Naive thymus-derived CD4-positive, alpha-beta T cell (primary cell): ENCODE results near the gene MYO1H. TPM values are rescaled to one million over a fixed set of nuclear protein-coding genes. Genes with fewer than 3 reads are reported as not detected.

Source experiments
- ATAC-seq: fragments of 150-1000 bp; cut with Tn5 transposase; 2 replicates; pipeline ENCODE4 v1.10.0; 2021; ENCODE audit warnings: mild to moderate bottlenecking, moderate library complexity
- CTCF ChIA-PET: fragments of 350-600 bp; sonication (Branson Sonifier 250); formaldehyde crosslinking; loops from one replicate; lab custom pipeline; 2021; ENCODE audit warnings: antibody characterized with exemption; lab: Charles Lee
- POLR2A ChIA-PET: fragments of 350-600 bp; sonication (Branson Sonifier 250); formaldehyde crosslinking; loops from one replicate; lab custom pipeline; 2021; ENCODE audit warnings: antibody characterized with exemption, inconsistent platforms; lab: Charles Lee
- DNase-seq, 9 donors: peaks; one replicate each; pipeline versions ENCODE4 v3.0.0 to v3.0.0-alpha.2; 2020 to 2022; ENCODE audit warnings: mixed read lengths in 1 of 9
- H3K27ac ChIP-seq: one replicate; pipeline ENCODE4 v1.7.0; 2013; ENCODE audit warnings: mild to moderate bottlenecking, low read depth, low read length, moderate library complexity
- H3K27me3 ChIP-seq, 2 donors: one replicate each; pipeline ENCODE4 v1.7.0; 2013; ENCODE audit warnings: low read length in 2 of 2, mild to moderate bottlenecking in 2 of 2, moderate library complexity in 2 of 2; ENCODE audit not compliant: control insufficient read depth in 2 of 2, insufficient read depth in 2 of 2
- H3K36me3 ChIP-seq, 3 experiments: 1 replicate in 2 of 3; 2 replicates in 1 of 3; pipeline ENCODE4 v1.7.0; 2013; ENCODE audit warnings: low read length in 3 of 3, mild to moderate bottlenecking in 3 of 3, moderate library complexity in 1 of 3; ENCODE audit not compliant: insufficient read depth in 3 of 3, control insufficient read depth in 2 of 3
- H3K4me1 ChIP-seq, 2 donors: one replicate each; pipeline ENCODE4 v1.7.0; 2013; ENCODE audit warnings: low read length in 2 of 2, mild to moderate bottlenecking in 2 of 2, moderate library complexity in 1 of 2; ENCODE audit not compliant: control insufficient read depth in 2 of 2, insufficient read depth in 2 of 2
- H3K4me3 ChIP-seq: 2 replicates; pipeline ENCODE4 v1.7.0; 2013; ENCODE audit warnings: mild to moderate bottlenecking, low read length
- H3K9me3 ChIP-seq, 3 experiments: 1 replicate in 2 of 3; 2 replicates in 1 of 3; pipeline ENCODE4 v1.7.0; 2013; ENCODE audit warnings: low read length in 3 of 3; ENCODE audit not compliant: control insufficient read depth in 2 of 3
- H3K27ac Mint-ChIP-seq, 9 donors: one replicate each; pipeline ENCODE4 v1.8.0; 2020 to 2022; ENCODE audit warnings: mixed read lengths in 9 of 9, mild to moderate bottlenecking in 8 of 9, moderate library complexity in 5 of 9, inconsistent platforms in 2 of 9
- H3K27me3 Mint-ChIP-seq, 5 donors: one replicate each; pipeline ENCODE4 v1.8.0; 2021 to 2022; ENCODE audit warnings: mixed read lengths in 5 of 5, mild to moderate bottlenecking in 1 of 5
- H3K36me3 Mint-ChIP-seq, 5 donors: one replicate each; pipeline ENCODE4 v1.8.0; 2020 to 2022; ENCODE audit warnings: mixed read lengths in 5 of 5, mild to moderate bottlenecking in 3 of 5, inconsistent platforms in 1 of 5
- H3K4me1 Mint-ChIP-seq, 7 donors: one replicate each; pipeline ENCODE4 v1.8.0; 2020 to 2022; ENCODE audit warnings: mixed read lengths in 7 of 7, mild to moderate bottlenecking in 3 of 7, inconsistent platforms in 1 of 7
- H3K4me3 Mint-ChIP-seq, 10 donors: one replicate each; pipeline ENCODE4 v1.8.0; 2020 to 2022; ENCODE audit warnings: mild to moderate bottlenecking in 10 of 10, mixed read lengths in 10 of 10, moderate library complexity in 6 of 10, inconsistent platforms in 2 of 10
- H3K9me3 Mint-ChIP-seq, 11 donors: one replicate each; pipeline ENCODE4 v1.8.0; 2020 to 2022; ENCODE audit warnings: mixed read lengths in 11 of 11, mild to moderate bottlenecking in 4 of 11, inconsistent platforms in 1 of 11, moderate library complexity in 1 of 11
- intact Hi-C, 2 donors: fragments of 100-400 bp; cut with micrococcal nuclease; formaldehyde crosslinking; loops; one replicate each; pipeline ENCODE4 v1.15.1; 2023
- polyA plus RNA-seq, 2 donors: library from polyadenylated mRNA; unstranded; fragments of 300-500 nt; fragmentation: Illumina TruSeq; gene quantifications; one replicate each; pipeline ENCODE4 v1.2.3, GENCODE V29; 2021
- total RNA-seq, 6 experiments: library from RNA in 5 of 6; stranded (reverse) in 5 of 6; gene quantifications; 1 replicate in 5 of 6; 2 replicates in 1 of 6; pipeline ENCODE4 v1.2.3 and lab custom pipeline; 2021 to 2026

The MYO1H gene
- total and polyA plus RNA-seq, 7 experiments from 2014 or later: 0.49 TPM; not detected in 6

DNA sequence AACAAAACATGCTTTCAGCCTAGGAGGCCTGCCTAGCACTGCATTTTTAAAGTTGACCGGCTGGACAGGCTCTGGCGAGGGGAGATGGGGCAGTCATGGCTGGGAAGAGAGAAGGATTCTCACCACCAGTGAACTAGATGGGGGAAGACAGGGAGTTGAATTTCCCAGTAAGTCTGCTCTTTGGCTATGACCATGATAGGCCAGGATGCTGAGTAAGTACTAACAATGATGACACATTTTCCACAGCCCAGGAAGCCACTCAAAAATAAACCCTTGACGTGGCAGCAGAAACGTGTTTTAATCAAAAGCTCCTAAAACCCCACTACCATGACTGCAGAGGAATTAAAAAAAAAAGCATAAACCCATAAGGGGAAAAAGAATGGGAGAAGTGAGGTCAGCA is 110.4 kb downstream of the MYO1H start:
- Histone ChIP-seq H3K27ac (no peak overlapping the region), H3K4me1 (peaks cover 0 to 16% of the 10 kb centered on the region in 2 donors), H3K27me3 (no peaks in the 10 kb centered on the region), H3K36me3 (peaks cover 19 to 73% (median 22%) of the 10 kb centered on the region in 3 experiments), H3K4me3 (no peak overlapping the region), H3K9me3 (no peaks in the 10 kb centered on the region)
- Mint-ChIP-seq H3K9me3 (no peaks in the 10 kb centered on the region), H3K27ac (peak overlapping the region in 3 of 9 donors; percentile 49 to 82 (median 71)), H3K4me3 (peak overlapping the region in 1 of 10 donors; percentile 7), H3K27me3 (no peaks in the 10 kb centered on the region), H3K4me1 (peaks cover 31 to 62% (median 35%) of the 10 kb centered on the region in 7 donors), H3K36me3 (peaks cover 15 to 54% (median 24%) of the 10 kb centered on the region in 5 donors)
- DNase-seq: no peak
- ChIA-PET POLR2A (no interaction called here), CTCF (interaction anchor here (0.7 kb wide), 1 partner anchor 10 kb away, joined by 3 read pairs; no protein-coding TSS in a partner anchor)
- intact Hi-C loops: no loop called here
- no peak for ATAC-seq

DNA sequence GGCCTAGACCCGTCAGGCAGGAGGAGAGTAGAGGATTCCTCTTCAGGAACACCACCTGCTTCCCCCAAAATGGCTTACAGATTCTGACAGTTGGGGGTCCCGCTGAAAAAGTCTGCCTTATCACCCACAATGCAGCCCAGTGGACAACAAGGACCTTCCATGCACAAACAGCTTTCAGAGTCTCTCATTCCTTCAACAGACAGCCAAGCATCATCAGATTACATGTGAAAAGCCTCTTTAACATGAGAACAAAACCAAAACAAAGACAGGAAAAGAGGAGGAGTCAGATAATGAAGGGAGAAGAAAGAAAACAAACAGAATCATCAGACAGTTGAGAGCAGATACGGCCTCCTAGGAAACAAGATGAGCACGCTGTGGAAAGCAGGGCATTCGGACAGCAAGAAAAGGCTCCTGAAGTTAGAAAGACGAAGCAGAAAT is 111.1 kb downstream of the MYO1H start:
- CTCF ChIA-PET: no interaction called here
- peaks cover 15 to 50% (median 24%) of the 10 kb centered on the region in 5 donors for H3K36me3 Mint-ChIP-seq

GRCh38 chr12:109459247-109459646 is 111.5 kb downstream of the MYO1H start:
- intact Hi-C loops: no loop called here
- peaks cover 0 to 22% of the 10 kb centered on the region in 2 donors for H3K4me1 ChIP-seq

More for the DNA sequence above, 111.1 kb downstream of the MYO1H start:
- Mint-ChIP-seq H3K9me3 (no peaks in the 10 kb centered on the region), H3K27ac (peak overlapping the region in 3 of 9 donors; percentile 5 to 58 (median 14)), H3K4me3 (peak overlapping the region in 1 of 10 donors; percentile 9), H3K27me3 (no peaks in the 10 kb centered on the region), H3K4me1 (peaks cover 38 to 69% (median 42%) of the 10 kb centered on the region in 7 donors)
- POLR2A ChIA-PET: no interaction called here
- no peak for ATAC-seq
- H3K27ac ChIP-seq: no peak overlapping the region
- H3K9me3 ChIP-seq: no peaks in the 10 kb centered on the region
- peaks cover 19 to 66% (median 22%) of the 10 kb centered on the region in 3 experiments for H3K36me3 ChIP-seq
- intact Hi-C loops: no loop called here
- DNase-seq: no peak
- no peaks in the 10 kb centered on the region for H3K27me3 ChIP-seq
- peaks cover 0 to 22% of the 10 kb centered on the region in 2 donors for H3K4me1 ChIP-seq
- no peak overlapping the region for H3K4me3 ChIP-seq

GRCh38 chr12:109460538-109460937 is 112.8 kb downstream of the MYO1H start:
- ChIA-PET CTCF (no interaction called here), POLR2A (no interaction called here)
- ATAC-seq (no peak), DNase-seq (no peak)
- no peaks in the 10 kb centered on the region for H3K27me3 ChIP-seq
- peak overlapping the region in 1 of 9 donors; percentile 24 for H3K27ac Mint-ChIP-seq
- no peak overlapping the region for H3K4me3 ChIP-seq
- no peak overlapping the region for H3K27ac ChIP-seq
- H3K4me3 Mint-ChIP-seq: no peak overlapping the region
- peaks cover 12 to 40% (median 20%) of the 10 kb centered on the region in 5 donors for H3K36me3 Mint-ChIP-seq
- no peaks in the 10 kb centered on the region for H3K27me3 Mint-ChIP-seq
- intact Hi-C loops: no loop called here
- peaks cover 12 to 62% (median 19%) of the 10 kb centered on the region in 3 experiments for H3K36me3 ChIP-seq
- peaks cover 0 to 22% of the 10 kb centered on the region in 2 donors for H3K4me1 ChIP-seq
- no peaks in the 10 kb centered on the region for H3K9me3 ChIP-seq
- no peaks in the 10 kb centered on the region for H3K9me3 Mint-ChIP-seq
- peaks cover 48 to 82% (median 54%) of the 10 kb centered on the region in 7 donors for H3K4me1 Mint-ChIP-seq

More at GRCh38 chr12:109459247-109459646, 111.5 kb downstream of the MYO1H start:
- no peaks in the 10 kb centered on the region for H3K9me3 Mint-ChIP-seq
- peaks cover 14 to 45% (median 21%) of the 10 kb centered on the region in 5 donors for H3K36me3 Mint-ChIP-seq
- H3K27ac Mint-ChIP-seq: peak overlapping the region in 3 of 9 donors; percentile 5 to 58 (median 19)
- no peaks in the 10 kb centered on the region for H3K27me3 Mint-ChIP-seq
- Histone ChIP-seq H3K36me3 (peaks cover 19 to 62% (median 22%) of the 10 kb centered on the region in 3 experiments), H3K4me3 (no peak overlapping the region), H3K9me3 (no peaks in the 10 kb centered on the region), H3K27me3 (no peaks in the 10 kb centered on the region), H3K27ac (no peak overlapping the region)
- POLR2A ChIA-PET: no interaction called here
- no peak for ATAC-seq
- H3K4me3 Mint-ChIP-seq: peak overlapping the region in 1 of 10 donors; percentile 9
- DNase-seq: no peak
- H3K4me1 Mint-ChIP-seq: peaks cover 39 to 70% (median 45%) of the 10 kb centered on the region in 7 donors
- CTCF ChIA-PET: no interaction called here

- H3K9me3 Mint-ChIP-seq: no peaks in the 10 kb centered on the region
- peaks cover 11 to 62% (median 19%) of the 10 kb centered on the region in 3 experiments for H3K36me3 ChIP-seq
- ChIA-PET CTCF (no interaction called here), POLR2A (interaction anchor here (1.1 kb wide), 1 partner anchor 11 kb away, joined by 4 read pairs; no protein-coding TSS in a partner anchor)
- peak overlapping the region in 7 of 9 donors; percentile 10 to 79 (median 60) for H3K27ac Mint-ChIP-seq
- peaks cover 49 to 89% (median 61%) of the 10 kb centered on the region in 7 donors for H3K4me1 Mint-ChIP-seq
- ATAC-seq (peak; percentile 72), DNase-seq (no peak)
- intact Hi-C loops: no loop called here
- H3K27ac ChIP-seq: no peak overlapping the region
- H3K4me3 Mint-ChIP-seq: peak overlapping the region in 3 of 10 donors; percentile 7 to 45 (median 44)
- no peak overlapping the region for H3K4me3 ChIP-seq
- H3K36me3 Mint-ChIP-seq: peaks cover 12 to 33% (median 20%) of the 10 kb centered on the region in 5 donors
- no peaks in the 10 kb centered on the region for H3K27me3 ChIP-seq
- peaks cover 0 to 22% of the 10 kb centered on the region in 2 donors for H3K4me1 ChIP-seq
- no peaks in the 10 kb centered on the region for H3K27me3 Mint-ChIP-seq
- no peaks in the 10 kb centered on the region for H3K9me3 ChIP-seq
Observed at GRCh38 chr12:109461049-109461845, 113.5 kb downstream of the MYO1H start.

DNA sequence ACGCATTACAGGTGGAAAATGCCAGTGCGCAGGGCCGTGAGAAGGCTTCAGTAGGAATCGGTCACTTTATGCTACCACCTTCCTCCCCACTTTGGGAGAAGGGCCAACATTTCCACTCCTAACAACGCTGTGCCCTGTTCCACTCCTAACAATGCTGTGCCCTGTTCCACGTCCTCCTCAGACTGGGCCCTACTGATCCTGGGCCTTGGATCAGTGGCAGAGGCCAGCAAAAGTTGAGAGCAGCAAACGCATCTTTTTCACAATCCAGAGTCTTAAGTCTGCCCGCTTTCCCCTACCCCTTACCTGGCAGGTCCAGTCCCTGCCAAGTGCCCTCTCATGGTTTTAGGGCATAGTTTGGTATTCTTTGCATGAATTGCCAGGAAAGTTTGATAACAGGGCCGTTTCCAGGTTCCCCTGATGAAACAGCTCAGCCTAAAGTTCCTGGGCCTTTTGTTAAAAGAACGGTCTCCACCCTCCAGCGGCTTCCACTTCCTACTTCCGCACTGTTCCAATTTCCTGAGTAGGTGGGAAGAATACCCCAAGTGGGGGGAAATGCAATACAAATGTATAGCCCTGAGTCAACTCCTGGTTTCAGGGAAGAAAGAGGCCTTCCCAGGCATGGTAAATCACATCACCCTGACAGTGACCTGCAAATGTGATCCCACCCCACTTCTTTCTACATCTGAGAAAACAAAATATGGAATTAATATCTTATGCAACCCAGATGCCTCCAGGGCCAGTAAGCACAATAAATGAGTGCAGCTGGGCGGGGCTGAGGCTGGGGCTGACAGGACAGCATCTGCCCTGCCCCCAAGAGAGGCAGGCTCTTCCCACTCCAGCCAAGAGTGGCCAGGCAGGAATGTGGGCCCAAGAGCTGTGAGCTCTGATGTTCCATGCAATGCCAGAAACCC is 114.4 kb downstream of the MYO1H start:
- Histone ChIP-seq H3K4me3 (no peak overlapping the region), H3K4me1 (peaks cover 0 to 22% of the 10 kb centered on the region in 2 donors), H3K9me3 (no peaks in the 10 kb centered on the region), H3K36me3 (peaks cover 8 to 62% (median 12%) of the 10 kb centered on the region in 3 experiments), H3K27ac (no peak overlapping the region), H3K27me3 (no peaks in the 10 kb centered on the region)
- H3K4me3 Mint-ChIP-seq: peak overlapping the region in 7 of 10 donors; percentile 8 to 82 (median 71)
- CTCF ChIA-PET: interaction anchor here (1.1 to 1.2 kb wide), 2 partner anchors 29 to 33 kb away, joined by 3 to 4 read pairs; no protein-coding TSS in a partner anchor
- DNase-seq: no peak
- ATAC-seq: no peak
- H3K4me1 Mint-ChIP-seq: peaks cover 47 to 90% (median 66%) of the 10 kb centered on the region in 7 donors
- H3K27me3 Mint-ChIP-seq: no peaks in the 10 kb centered on the region
- POLR2A ChIA-PET: interaction anchor here (1.1 kb wide), 1 partner anchor 10 kb away, joined by 4 read pairs; no protein-coding TSS in a partner anchor
- H3K36me3 Mint-ChIP-seq: peaks cover 8 to 26% (median 14%) of the 10 kb centered on the region in 5 donors
- H3K9me3 Mint-ChIP-seq: no peaks in the 10 kb centered on the region
- peak overlapping the region in 7 of 9 donors; percentile 31 to 90 (median 75) for H3K27ac Mint-ChIP-seq
- intact Hi-C loops: no loop called here
